B cell (primary cell): Measurements from ENCODE around the gene LYRM2. TPM values are rescaled to one million over a fixed set of nuclear protein-coding genes. Genes with fewer than 3 reads are reported as not detected.

Source experiments
- ATAC-seq: fragments of 200-7000 bp; cut with Tn5 transposase; one replicate; pipeline ENCODE4 v1.10.0; 2021; ENCODE audit warnings: low read depth, mild to moderate bottlenecking, moderate number of reproducible peaks, moderate library complexity
- CTCF ChIA-PET: fragments of 350-600 bp; sonication (Branson Sonifier 250); formaldehyde crosslinking; loops from one replicate; lab custom pipeline; 2021; ENCODE audit warnings: antibody characterized with exemption, inconsistent platforms; lab: Charles Lee
- POLR2A ChIA-PET: fragments of 350-600 bp; sonication (Branson Sonifier 250); formaldehyde crosslinking; loops from one replicate; lab custom pipeline; 2021; ENCODE audit warnings: antibody characterized with exemption; lab: Charles Lee
- DNase-seq: peaks from one replicate; pipeline ENCODE4 v3.0.0; 2013
- H2AFZ ChIP-seq: 2 replicates; pipeline ENCODE4 v1.6.1; 2012; ENCODE audit warnings: mild to moderate bottlenecking, low read depth, low read length; ENCODE audit not compliant: insufficient read depth, poor library complexity, severe bottlenecking
- H3K27ac ChIP-seq, 2 donors: 1 replicate in 1 of 2; 2 replicates in 1 of 2; pipeline ENCODE4 v1.5.1; 2012 to 2013; ENCODE audit warnings: low read length in 2 of 2, mild to moderate bottlenecking in 2 of 2, moderate library complexity in 1 of 2
- H3K27me3 ChIP-seq, 4 experiments: fragments of 200-600 bp in 1 of 4; sonication (generic) in 1 of 4; replicated peaks in 1 of 4; 1 replicate in 2 of 4; 2 replicates in 2 of 4; pipeline versions ENCODE4 v1.6.1 to v1.7.0; 2013 to 2016; ENCODE audit warnings: low read length in 3 of 4, mild to moderate bottlenecking in 2 of 4, mixed read lengths in 1 of 4, moderate library complexity in 1 of 4; ENCODE audit not compliant: insufficient read depth in 4 of 4, control insufficient read depth in 3 of 4; ENCODE audit errors: control extremely low read depth in 1 of 4
- H3K36me3 ChIP-seq, 2 experiments: replicated peaks in 1 of 2; 1 replicate in 1 of 2; 2 replicates in 1 of 2; pipeline versions ENCODE4 v1.6.1 to v1.7.1; 2013; ENCODE audit warnings: low read length in 1 of 2; ENCODE audit not compliant: insufficient read depth in 2 of 2, control insufficient read depth in 1 of 2; ENCODE audit errors: control extremely low read depth in 1 of 2, extremely low read depth in 1 of 2
- H3K4me1 ChIP-seq, 2 donors: fragments of 200-600 bp in 1 of 2; sonication (generic) in 1 of 2; 1 replicate in 1 of 2; 2 replicates in 1 of 2; pipeline versions ENCODE4 v1.5.1 to v1.6.1; 2013 to 2017; ENCODE audit warnings: low read length in 2 of 2; ENCODE audit not compliant: control insufficient read depth in 2 of 2, insufficient read depth in 2 of 2
- H3K4me2 ChIP-seq: replicated peaks from 2 replicates; pipeline ENCODE3; 2012; ENCODE audit warnings: mild to moderate bottlenecking, low read depth, low read length; ENCODE audit not compliant: poor library complexity, severe bottlenecking
- H3K4me3 ChIP-seq, 5 experiments: fragments of 200-600 bp in 1 of 5; sonication (generic) in 1 of 5; 1 replicate in 3 of 5; 2 replicates in 2 of 5; pipeline versions ENCODE4 v1.5.1 to v1.7.0; 2011 to 2016; ENCODE audit warnings: low read length in 4 of 5, mild to moderate bottlenecking in 4 of 5, low read depth in 2 of 5, control low read depth in 1 of 5, moderate library complexity in 1 of 5; ENCODE audit not compliant: insufficient read depth in 1 of 5; ENCODE audit errors: control extremely low read depth in 1 of 5, extremely low read depth in 1 of 5
- H3K79me2 ChIP-seq: fragments of 200-600 bp; sonication (generic); one replicate; pipeline ENCODE4 v1.6.0; 2016; ENCODE audit warnings: low read length; ENCODE audit not compliant: control insufficient read depth, insufficient read depth
- H3K9ac ChIP-seq: fragments of 200-600 bp; sonication (generic); 2 replicates; pipeline ENCODE4 v1.6.1; 2017; ENCODE audit warnings: mild to moderate bottlenecking, low read length, moderate library complexity
- H3K9me3 ChIP-seq, 3 donors: one replicate each; pipeline versions ENCODE4 v1.6.1 to v1.7.1; 2013; ENCODE audit warnings: low read length in 2 of 3; ENCODE audit not compliant: control insufficient read depth in 2 of 3, insufficient read depth in 1 of 3; ENCODE audit errors: control extremely low read depth in 1 of 3
- H4K20me1 ChIP-seq: 2 replicates; pipeline ENCODE4 v1.6.0; 2012; ENCODE audit warnings: mild to moderate bottlenecking, low read length; ENCODE audit not compliant: insufficient read depth, control insufficient read depth, poor library complexity, severe bottlenecking
- H3K27ac Mint-ChIP-seq: one replicate; pipeline ENCODE4 v1.8.0; 2021; ENCODE audit warnings: mixed read lengths
- H3K27me3 Mint-ChIP-seq: one replicate; pipeline ENCODE4 v1.8.0; 2021; ENCODE audit warnings: mixed read lengths
- H3K4me1 Mint-ChIP-seq: one replicate; pipeline ENCODE4 v1.8.0; 2021; ENCODE audit warnings: mixed read lengths
- H3K4me3 Mint-ChIP-seq: one replicate; pipeline ENCODE4 v1.8.0; 2021; ENCODE audit warnings: mixed read lengths
- H3K9me3 Mint-ChIP-seq: one replicate; pipeline ENCODE4 v1.8.0; 2022; ENCODE audit warnings: mixed read lengths; ENCODE audit not compliant: insufficient read depth
- EZH2 ChIP-seq: IDR thresholded peaks from 2 replicates; pipeline ENCODE4 v1.6.1; 2012; ENCODE audit warnings: borderline replicate concordance, low read depth, mild to moderate bottlenecking, moderate library complexity, low read length; ENCODE audit not compliant: insufficient read depth, poor library complexity, severe bottlenecking
- WGBS: methylation state at CpG from one replicate; pipeline ENCODE4 v1.1.5; 2013; ENCODE audit warnings: missing lambda C conversion rate; ENCODE audit not compliant: insufficient coverage; 5-methylcytosine and 5-hydroxymethylcytosine counted together
- intact Hi-C: fragments of 100-400 bp; cut with micrococcal nuclease; formaldehyde crosslinking; loops from one replicate; pipeline ENCODE4 v1.10.0; 2022
- polyA plus RNA-seq: library from polyadenylated mRNA; depleted of rRNA; stranded (reverse); fragments of >200 nt; gene quantifications from 2 replicates; pipeline ENCODE4 v1.2.3, GENCODE V29; 2012
- total RNA-seq, 2 donors: library from RNA; stranded (reverse); fragments of 120-200 nt in 1 of 2; gene quantifications; 1 replicate in 1 of 2; 2 replicates in 1 of 2; pipeline versions ENCODE4 v1.2.3 to v1.2.4, GENCODE V29; 2013 to 2022
- TF ChIP-seq, protein P1 (sequence below): fragments of 200-600 bp; IDR thresholded peaks from one replicate; pipeline ENCODE4 v1.8.0; 2022; ENCODE audit warnings: antibody characterized with exemption, mild to moderate bottlenecking

The LYRM2 gene
- total and polyA plus RNA-seq, 2 donors (not counting 1 experiment from before 2014, with no cell fraction given), result 17.6 to 33.7 TPM

DNA sequence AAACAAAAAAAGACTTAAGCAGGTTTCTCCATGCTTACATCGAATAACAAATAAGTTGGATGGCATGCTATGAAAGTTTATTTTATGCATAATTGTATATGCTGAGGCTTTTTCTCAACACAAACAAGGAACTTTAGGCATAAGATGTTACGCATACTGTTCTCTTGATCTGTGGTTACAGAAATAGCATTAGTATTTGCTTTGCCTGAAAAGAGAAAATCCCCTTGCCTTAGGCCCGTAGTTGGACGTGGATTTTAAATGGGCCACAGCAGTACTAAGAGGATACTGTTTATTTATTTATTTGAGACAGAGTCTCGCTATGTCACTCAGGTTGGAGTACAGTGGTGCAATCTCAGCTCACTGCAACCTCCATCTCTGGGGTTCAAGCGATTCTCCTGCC, 19.0 kb downstream of the LYRM2 start:
- intact Hi-C loops, result no loop called here
- Histone ChIP-seq H2AFZ (no peak overlapping the region), H3K9ac (no peak overlapping the region), H3K4me3 (no peak overlapping the region), H3K4me1 (no peaks in the 10 kb centered on the region), H4K20me1 (no peaks in the 10 kb centered on the region), H3K27me3 (no peaks in the 10 kb centered on the region), H3K79me2 (no peaks in the 10 kb centered on the region), H3K9me3 (no peaks in the 10 kb centered on the region), H3K36me3 (no peaks in the 10 kb centered on the region), H3K4me2 (no peak overlapping the region), H3K27ac (no peak overlapping the region)
- no peak overlapping the region for H3K4me3 Mint-ChIP-seq
- ATAC-seq, result no peak
- no peaks in the 10 kb centered on the region for H3K4me1 Mint-ChIP-seq
- POLR2A ChIA-PET, result no interaction called here
- no peak for DNase-seq
- TF ChIP-seq, protein P1, sequence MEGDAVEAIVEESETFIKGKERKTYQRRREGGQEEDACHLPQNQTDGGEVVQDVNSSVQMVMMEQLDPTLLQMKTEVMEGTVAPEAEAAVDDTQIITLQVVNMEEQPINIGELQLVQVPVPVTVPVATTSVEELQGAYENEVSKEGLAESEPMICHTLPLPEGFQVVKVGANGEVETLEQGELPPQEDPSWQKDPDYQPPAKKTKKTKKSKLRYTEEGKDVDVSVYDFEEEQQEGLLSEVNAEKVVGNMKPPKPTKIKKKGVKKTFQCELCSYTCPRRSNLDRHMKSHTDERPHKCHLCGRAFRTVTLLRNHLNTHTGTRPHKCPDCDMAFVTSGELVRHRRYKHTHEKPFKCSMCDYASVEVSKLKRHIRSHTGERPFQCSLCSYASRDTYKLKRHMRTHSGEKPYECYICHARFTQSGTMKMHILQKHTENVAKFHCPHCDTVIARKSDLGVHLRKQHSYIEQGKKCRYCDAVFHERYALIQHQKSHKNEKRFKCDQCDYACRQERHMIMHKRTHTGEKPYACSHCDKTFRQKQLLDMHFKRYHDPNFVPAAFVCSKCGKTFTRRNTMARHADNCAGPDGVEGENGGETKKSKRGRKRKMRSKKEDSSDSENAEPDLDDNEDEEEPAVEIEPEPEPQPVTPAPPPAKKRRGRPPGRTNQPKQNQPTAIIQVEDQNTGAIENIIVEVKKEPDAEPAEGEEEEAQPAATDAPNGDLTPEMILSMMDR, result no peak
- no peak for TF ChIP-seq EZH2
- H3K27me3 Mint-ChIP-seq, result no peaks in the 10 kb centered on the region
- CTCF ChIA-PET, result interaction anchor here (0.8 kb wide), 1 partner anchor 9 kb away, joined by 3 read pairs; no protein-coding TSS in a partner anchor
- WGBS, result 80% methylated on average over 1 of the region's 6 CpGs
- H3K27ac Mint-ChIP-seq, result no peak overlapping the region
- no peaks in the 10 kb centered on the region for H3K9me3 Mint-ChIP-seq

GRCh38 chr6:89618026-89618425, 20.5 kb downstream of the LYRM2 start:
- H3K9me3 Mint-ChIP-seq, result no peaks in the 10 kb centered on the region
- no peak overlapping the region for H3K4me3 Mint-ChIP-seq
- no peak overlapping the region for H3K9ac ChIP-seq
- H3K79me2 ChIP-seq, result no peaks in the 10 kb centered on the region
- no peak overlapping the region for H3K4me2 ChIP-seq
- CTCF ChIA-PET, result interaction anchor here (1.6 kb wide), 1 partner anchor 9 kb away, joined by 7 read pairs; no protein-coding TSS in a partner anchor
- H3K27me3 Mint-ChIP-seq, result no peaks in the 10 kb centered on the region
- H3K4me1 Mint-ChIP-seq, result no peaks in the 10 kb centered on the region
- intact Hi-C loops, result no loop called here
- H3K4me1 ChIP-seq, result no peaks in the 10 kb centered on the region
- H3K27ac Mint-ChIP-seq, result no peak overlapping the region
- H3K27ac ChIP-seq, result no peak overlapping the region
- no peaks in the 10 kb centered on the region for H4K20me1 ChIP-seq
- POLR2A ChIA-PET, result no interaction called here
- ATAC-seq, result no peak
- no peaks in the 10 kb centered on the region for H3K27me3 ChIP-seq
- no peak for DNase-seq
- 97% methylated on average over 5 of the region's 6 CpGs for WGBS
- no peaks in the 10 kb centered on the region for H3K9me3 ChIP-seq
- TF ChIP-seq EZH2, result no peak
- TF ChIP-seq, protein P1, result no peak
- H3K4me3 ChIP-seq, result no peak overlapping the region
- H3K36me3 ChIP-seq, result no peaks in the 10 kb centered on the region
- no peak overlapping the region for H2AFZ ChIP-seq
